Karpas-422 (cell line): ENCODE data around the gene PHOSPHO2. TPM values are rescaled to one million over a fixed set of nuclear protein-coding genes. Genes with fewer than 3 reads are reported as not detected.

Source experiments
- DNase-seq: peaks from one replicate; pipeline ENCODE4 v3.0.0-alpha.2; 2015
- H2AFZ ChIP-seq: fragments of 200-600 bp; sonication (generic); 2 replicates; pipeline ENCODE4 v1.6.1; 2014; ENCODE audit warnings: antibody characterized with exemption, low read length, mixed read lengths
- H3K27ac ChIP-seq: fragments of 200-600 bp; sonication (generic); 2 replicates; pipeline ENCODE4 v1.5.1; 2014; ENCODE audit warnings: mild to moderate bottlenecking, low read length, moderate library complexity
- H3K27me3 ChIP-seq: fragments of 200-600 bp; sonication (generic); 2 replicates; pipeline ENCODE4 v1.6.1; 2014; ENCODE audit warnings: low read length, mixed read lengths
- H3K36me3 ChIP-seq: fragments of 200-600 bp; sonication (generic); 2 replicates; pipeline ENCODE4 v1.6.1; 2014; ENCODE audit warnings: low read length, mixed read lengths; ENCODE audit not compliant: insufficient read depth
- H3K4me1 ChIP-seq: fragments of 200-600 bp; sonication (generic); 2 replicates; pipeline ENCODE4 v1.6.1; 2014; ENCODE audit warnings: mild to moderate bottlenecking, low read length, mixed read lengths
- H3K4me2 ChIP-seq: fragments of 200-600 bp; sonication (generic); 2 replicates; pipeline ENCODE4 v1.6.1; 2014; ENCODE audit warnings: low read length, low read depth, mild to moderate bottlenecking; ENCODE audit not compliant: poor library complexity, severe bottlenecking
- H3K4me3 ChIP-seq: fragments of 200-600 bp; sonication (generic); 2 replicates; pipeline ENCODE4 v1.5.1; 2014; ENCODE audit warnings: mild to moderate bottlenecking, antibody characterized with exemption, low read length, mixed read lengths
- H3K79me2 ChIP-seq: fragments of 200-600 bp; sonication (generic); 2 replicates; pipeline ENCODE4 v1.6.1; 2014; ENCODE audit warnings: mild to moderate bottlenecking, low read length, mixed read lengths
- H3K9ac ChIP-seq: fragments of 200-600 bp; sonication (generic); 2 replicates; pipeline ENCODE4 v1.6.0; 2014; ENCODE audit warnings: low read length
- H3K9me2 ChIP-seq: fragments of 200-600 bp; sonication (generic), shearing (Covaris generic); replicated peaks from 2 replicates; pipeline ENCODE4 v1.6.0; 2014; ENCODE audit warnings: mild to moderate bottlenecking, low read length, moderate library complexity; ENCODE audit not compliant: insufficient read depth
- H3K9me3 ChIP-seq: fragments of 300-700, 200-600 bp; sonication (generic); 2 replicates; pipeline ENCODE4 v1.6.1; 2014; ENCODE audit warnings: low read length, mixed read lengths
- H4K20me1 ChIP-seq: fragments of 200-600 bp; sonication (generic); 2 replicates; pipeline ENCODE4 v1.6.1; 2014; ENCODE audit warnings: mild to moderate bottlenecking, antibody characterized with exemption, low read length, low read depth; ENCODE audit not compliant: insufficient read depth
- total RNA-seq: library from RNA; depleted of rRNA; stranded (reverse); fragments of >200 nt; shearing (Covaris generic); gene quantifications from 2 replicates; pipeline ENCODE4 v1.2.3, GENCODE V29; 2014; ENCODE audit warnings: low replicate concordance

Gene PHOSPHO2
- total RNA-seq, 1 experiment from 2014 or later: 13.0 TPM

DNA sequence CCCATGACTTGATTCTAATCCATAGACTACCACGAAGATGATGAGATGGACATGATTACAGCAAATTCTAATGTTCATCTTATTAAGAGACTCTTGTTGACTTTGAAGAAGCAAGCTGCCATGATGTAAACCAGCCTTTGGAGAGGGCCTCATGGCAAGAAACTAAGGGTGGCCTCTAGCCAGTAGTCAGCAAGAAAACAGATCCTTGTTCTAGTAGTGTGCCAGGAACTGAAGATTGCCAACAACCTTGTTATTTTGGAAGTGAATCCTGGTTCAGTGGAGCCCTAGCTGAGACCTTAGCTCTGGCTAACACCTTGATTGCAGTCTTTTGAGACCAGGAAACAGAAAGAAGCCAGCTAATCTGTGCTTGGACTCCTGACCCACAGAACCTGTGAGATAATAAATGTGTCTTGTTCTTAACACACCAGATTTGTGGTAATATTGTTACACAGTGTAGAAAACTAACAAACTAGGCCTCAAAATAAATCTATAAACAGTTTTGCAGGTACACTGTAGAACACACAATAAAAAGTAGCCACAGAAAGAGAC, 10.0 kb downstream of the PHOSPHO2 start:
- peaks cover 5% of the 10 kb centered on the region for H3K36me3 ChIP-seq
- no peak overlapping the region for H2AFZ ChIP-seq
- no peaks in the 10 kb centered on the region for H3K4me1 ChIP-seq
- H3K9me2 ChIP-seq: no peaks in the 10 kb centered on the region
- no peaks in the 10 kb centered on the region for H3K79me2 ChIP-seq
- DNase-seq: no peak
- H3K9ac ChIP-seq: no peak overlapping the region
- no peaks in the 10 kb centered on the region for H4K20me1 ChIP-seq
- H3K27me3 ChIP-seq: no peaks in the 10 kb centered on the region
- H3K27ac ChIP-seq: no peak overlapping the region
- H3K9me3 ChIP-seq: no peaks in the 10 kb centered on the region
- H3K4me3 ChIP-seq: no peak overlapping the region
- H3K4me2 ChIP-seq: no peak overlapping the region

DNA sequence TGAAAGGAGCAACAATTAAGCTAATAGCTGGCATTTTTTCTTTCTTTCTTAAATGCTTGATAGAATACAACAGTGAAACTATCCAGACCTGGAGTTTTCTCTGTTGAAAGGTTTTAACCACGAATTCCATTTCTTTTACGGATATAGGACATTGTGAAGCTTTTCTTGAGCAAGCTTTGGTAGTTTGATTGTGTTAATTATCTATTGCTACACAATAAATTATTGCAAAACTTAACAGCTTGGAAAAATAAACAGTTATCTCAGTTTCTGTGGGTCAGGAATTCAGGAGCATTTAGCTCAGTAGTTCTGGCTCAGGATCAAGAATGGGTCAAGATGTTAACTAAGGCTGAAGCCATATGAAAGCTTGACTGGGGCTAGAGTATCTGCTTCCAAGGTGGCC, 11.7 kb downstream of the PHOSPHO2 start:
- no peaks in the 10 kb centered on the region for H4K20me1 ChIP-seq
- peaks cover 1% of the 10 kb centered on the region for H3K36me3 ChIP-seq
- H3K4me1 ChIP-seq: no peaks in the 10 kb centered on the region
- no peaks in the 10 kb centered on the region for H3K9me3 ChIP-seq
- no peak overlapping the region for H3K4me2 ChIP-seq
- H3K9me2 ChIP-seq: no peaks in the 10 kb centered on the region
- no peak for DNase-seq
- H2AFZ ChIP-seq: no peak overlapping the region
- H3K4me3 ChIP-seq: no peak overlapping the region
- H3K9ac ChIP-seq: no peak overlapping the region
- H3K27ac ChIP-seq: no peak overlapping the region
- no peaks in the 10 kb centered on the region for H3K27me3 ChIP-seq
- no peaks in the 10 kb centered on the region for H3K79me2 ChIP-seq

DNA sequence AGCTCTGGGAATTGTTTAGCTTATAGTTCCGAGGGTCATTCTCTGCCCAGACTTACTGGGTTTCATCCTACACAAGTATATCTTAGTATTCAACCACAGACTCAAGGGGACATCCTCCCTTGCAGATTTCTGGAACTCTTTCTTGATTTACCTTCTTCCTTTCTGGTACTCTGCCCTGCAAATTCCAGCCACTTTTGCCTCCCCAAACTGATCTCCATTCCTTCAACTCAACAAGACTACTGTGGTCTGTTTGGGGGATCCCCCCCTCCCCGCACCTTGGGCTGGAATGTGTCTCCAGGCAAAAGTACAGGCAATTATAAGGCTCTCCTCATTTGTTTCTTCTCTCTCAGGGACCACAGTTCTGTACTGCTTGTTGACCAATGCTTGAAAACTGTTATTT, 13.4 kb downstream of the PHOSPHO2 start:
- Histone ChIP-seq H3K79me2 (no peaks in the 10 kb centered on the region), H3K4me2 (no peak overlapping the region), H3K27ac (no peak overlapping the region)

DNA sequence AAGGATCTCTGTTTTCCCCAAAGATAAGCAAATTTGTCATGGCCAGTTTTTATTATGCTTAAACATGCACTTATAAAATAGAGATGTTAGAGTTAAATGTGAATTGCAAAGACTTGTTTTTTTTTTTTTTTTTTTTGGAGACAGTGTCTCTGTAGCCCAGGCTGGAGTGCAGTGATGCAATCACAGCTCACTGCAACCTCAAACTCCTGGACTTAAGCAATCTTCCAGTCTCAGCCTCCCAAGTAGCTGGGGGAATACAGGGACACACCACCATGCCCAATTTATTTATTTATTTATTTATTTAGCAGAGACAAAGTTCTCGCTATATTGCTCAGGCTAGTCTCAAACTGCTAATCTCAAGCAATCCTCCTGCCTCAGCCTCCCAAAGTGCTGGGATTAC, 15.1 kb downstream of the PHOSPHO2 start:
- DNase-seq: no peak
- Histone ChIP-seq H3K4me2 (no peak overlapping the region), H3K9ac (no peak overlapping the region), H3K27ac (no peak overlapping the region), H4K20me1 (no peaks in the 10 kb centered on the region), H3K36me3 (no peaks in the 10 kb centered on the region; the same call in 1 of the 2 replicates), H3K4me1 (no peaks in the 10 kb centered on the region), H2AFZ (no peak overlapping the region), H3K4me3 (no peak overlapping the region), H3K9me3 (no peaks in the 10 kb centered on the region), H3K27me3 (no peaks in the 10 kb centered on the region), H3K9me2 (no peaks in the 10 kb centered on the region), H3K79me2 (no peaks in the 10 kb centered on the region)

More for the DNA sequence above, 13.4 kb downstream of the PHOSPHO2 start:
- DNase-seq: no peak
- no peaks in the 10 kb centered on the region for H4K20me1 ChIP-seq
- H3K9me2 ChIP-seq: no peaks in the 10 kb centered on the region
- no peak overlapping the region for H2AFZ ChIP-seq
- H3K9me3 ChIP-seq: no peaks in the 10 kb centered on the region
- H3K27me3 ChIP-seq: no peaks in the 10 kb centered on the region
- no peak overlapping the region for H3K9ac ChIP-seq
- H3K36me3 ChIP-seq: no peaks in the 10 kb centered on the region; the same call in none of the 2 replicates
- H3K4me1 ChIP-seq: no peaks in the 10 kb centered on the region
- H3K4me3 ChIP-seq: no peak overlapping the region

DNA sequence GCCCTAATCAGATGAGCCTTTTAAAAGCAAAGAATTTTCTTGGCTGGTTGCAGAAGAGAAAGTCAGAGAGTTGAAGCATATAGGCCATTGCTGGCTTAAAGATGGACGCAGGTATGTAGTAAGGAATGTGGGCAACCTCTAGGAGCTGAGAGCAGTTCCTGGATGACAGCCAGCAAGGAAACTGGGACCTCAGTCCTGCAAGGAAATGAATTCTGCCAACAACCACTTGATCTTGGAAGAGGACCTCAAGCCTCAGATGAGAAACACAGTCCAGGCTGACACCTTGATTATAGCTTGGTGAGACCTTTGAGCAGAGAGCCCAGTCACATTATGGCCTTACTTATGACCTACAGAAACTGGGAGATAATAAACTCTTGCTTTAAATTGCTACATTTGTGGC, 15.7 kb downstream of the PHOSPHO2 start:
- H3K9me2 ChIP-seq: no peaks in the 10 kb centered on the region
- no peak for DNase-seq
- no peak overlapping the region for H3K27ac ChIP-seq

DNA sequence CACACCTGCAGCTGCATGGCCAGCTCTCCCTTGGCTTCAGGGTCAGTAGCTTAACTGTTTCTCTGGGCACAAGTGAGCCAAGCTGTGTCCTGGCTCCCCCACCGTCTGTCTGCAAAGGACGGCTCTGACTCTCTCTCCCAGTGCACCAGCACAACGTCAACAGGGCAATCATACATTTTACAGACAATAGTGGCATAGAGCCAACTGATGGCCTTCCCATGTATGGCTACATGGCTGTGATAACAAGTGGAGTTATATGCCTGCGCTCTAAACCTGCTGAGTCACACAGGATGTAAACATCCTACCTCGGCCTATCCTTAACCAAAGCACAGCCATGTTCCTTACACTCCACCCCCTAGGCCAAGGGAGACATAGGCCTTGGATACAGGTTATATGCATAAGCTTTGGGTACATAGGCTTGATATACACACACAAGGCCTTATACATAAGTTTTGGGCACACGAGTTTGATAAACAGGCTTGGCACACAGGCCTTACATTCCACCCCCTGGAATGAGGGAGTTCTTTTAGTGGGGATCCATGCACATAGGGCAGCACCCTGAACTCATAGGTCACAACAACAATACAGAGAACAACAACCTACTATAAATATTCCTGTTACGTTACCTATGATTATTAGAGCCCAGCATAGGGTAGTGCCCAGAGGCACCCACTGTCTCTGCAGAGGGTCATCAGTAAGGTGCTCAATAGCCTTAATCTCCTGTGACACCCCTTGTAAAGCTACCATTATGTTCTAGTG, 17.7 kb downstream of the PHOSPHO2 start:
- Histone ChIP-seq H3K9me3 (no peaks in the 10 kb centered on the region), H3K4me3 (no peak overlapping the region), H3K36me3 (no peaks in the 10 kb centered on the region; the same call in 1 of the 2 replicates), H3K27ac (no peak overlapping the region), H4K20me1 (no peaks in the 10 kb centered on the region), H2AFZ (no peak overlapping the region), H3K27me3 (no peaks in the 10 kb centered on the region), H3K9ac (no peak overlapping the region), H3K79me2 (no peaks in the 10 kb centered on the region), H3K9me2 (no peaks in the 10 kb centered on the region), H3K4me2 (no peak overlapping the region), H3K4me1 (no peaks in the 10 kb centered on the region)
- no peak for DNase-seq

More for the DNA sequence above, 15.7 kb downstream of the PHOSPHO2 start:
- Histone ChIP-seq H3K9me3 (no peaks in the 10 kb centered on the region), H3K9ac (no peak overlapping the region), H3K4me1 (no peaks in the 10 kb centered on the region), H3K4me2 (no peak overlapping the region), H3K79me2 (no peaks in the 10 kb centered on the region), H3K27me3 (no peaks in the 10 kb centered on the region), H2AFZ (no peak overlapping the region), H4K20me1 (no peaks in the 10 kb centered on the region), H3K36me3 (no peaks in the 10 kb centered on the region; the same call in 1 of the 2 replicates), H3K4me3 (no peak overlapping the region)

- DNase-seq: no peak
- no peak overlapping the region for H2AFZ ChIP-seq
- no peaks in the 10 kb centered on the region for H3K27me3 ChIP-seq
- H4K20me1 ChIP-seq: no peaks in the 10 kb centered on the region
- no peaks in the 10 kb centered on the region for H3K4me1 ChIP-seq
- H3K9me3 ChIP-seq: no peaks in the 10 kb centered on the region
- H3K4me2 ChIP-seq: no peak overlapping the region
- no peaks in the 10 kb centered on the region for H3K9me2 ChIP-seq
- H3K9ac ChIP-seq: no peak overlapping the region
- H3K27ac ChIP-seq: no peak overlapping the region
- H3K36me3 ChIP-seq: no peaks in the 10 kb centered on the region; the same call in 1 of the 2 replicates
- no peak overlapping the region for H3K4me3 ChIP-seq
- no peaks in the 10 kb centered on the region for H3K79me2 ChIP-seq
These were observed 18.5 kb downstream of the PHOSPHO2 start for GRCh38 chr2:169712791-169713227.

GRCh38 chr2:169713331-169713730, 19.1 kb downstream of the PHOSPHO2 start:
- no peaks in the 10 kb centered on the region for H3K9me2 ChIP-seq
- H3K4me1 ChIP-seq: no peaks in the 10 kb centered on the region
- no peaks in the 10 kb centered on the region for H4K20me1 ChIP-seq
- no peaks in the 10 kb centered on the region for H3K27me3 ChIP-seq
- no peaks in the 10 kb centered on the region; the same call in 1 of the 2 replicates for H3K36me3 ChIP-seq
- no peak for DNase-seq
- no peaks in the 10 kb centered on the region for H3K79me2 ChIP-seq
- H3K27ac ChIP-seq: no peak overlapping the region
- H2AFZ ChIP-seq: no peak overlapping the region
- H3K9me3 ChIP-seq: no peaks in the 10 kb centered on the region
- no peak overlapping the region for H3K4me3 ChIP-seq
- no peak overlapping the region for H3K9ac ChIP-seq
- H3K4me2 ChIP-seq: no peak overlapping the region
